A549 treated with DMSO at 1 μM for 4 hours (cell line): ENCODE measurements around the gene GUCY1A1. TPM values are rescaled to one million over a fixed set of nuclear protein-coding genes. Genes with fewer than 3 reads are reported as not detected.

Source experiments
- total RNA-seq: library from RNA; stranded (reverse); fragments of 200-300 nt; extraction: Qiagen RNA extraction; gene quantifications from 5 replicates; pipeline ENCODE4 v1.2.3, GENCODE V29; 2022; ENCODE audit warnings: low read depth

GUCY1A1 gene
- not detected in 5 replicates for total RNA-seq

DNA sequence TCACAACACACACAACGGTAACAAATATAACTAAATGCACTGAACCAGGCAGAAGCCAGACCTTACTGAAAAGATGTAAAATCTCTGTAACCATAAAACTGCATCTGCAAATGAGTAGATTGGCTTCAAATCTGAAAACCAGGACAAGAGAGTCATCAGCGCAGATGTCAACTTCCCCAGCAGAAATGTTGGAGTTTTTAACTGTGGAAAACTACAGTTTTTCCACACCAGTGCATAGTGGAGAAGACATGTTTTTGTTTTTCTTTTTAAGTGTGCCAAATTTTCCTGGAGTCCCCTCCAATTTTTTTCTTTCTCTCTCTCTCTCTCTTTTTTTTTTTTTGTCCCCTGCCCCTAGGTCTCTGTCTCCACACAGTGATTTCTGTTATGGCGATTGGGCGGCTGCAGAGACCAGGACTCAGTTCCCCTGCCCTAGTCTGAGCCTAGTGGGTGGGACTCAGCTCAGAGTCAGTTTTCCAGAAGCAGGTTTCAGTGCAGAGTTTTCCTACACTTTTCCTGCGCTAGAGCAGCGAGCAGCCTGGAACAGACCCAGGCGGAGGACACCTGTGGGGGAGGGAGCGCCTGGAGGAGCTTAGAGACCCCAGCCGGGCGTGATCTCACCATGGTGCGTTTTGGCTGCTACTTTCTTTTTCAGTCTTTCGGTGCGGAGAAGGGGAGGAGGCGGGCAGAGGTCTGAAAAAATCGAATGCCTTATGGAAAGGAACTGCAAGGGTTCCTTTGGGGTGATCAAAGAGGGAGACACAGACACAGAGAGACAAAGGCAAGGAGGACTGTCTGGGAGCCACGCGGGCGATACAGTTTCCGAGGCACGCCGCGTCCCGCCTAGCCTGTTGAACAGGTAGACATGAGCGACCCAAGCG lies at the start of gene GUCY1A1:
GUCY1A1 (plus strand) TSS at position 505 of the 878 bp plus-strand sequence. CDS start 30,020 bp downstream, outside the sequence.

DNA sequence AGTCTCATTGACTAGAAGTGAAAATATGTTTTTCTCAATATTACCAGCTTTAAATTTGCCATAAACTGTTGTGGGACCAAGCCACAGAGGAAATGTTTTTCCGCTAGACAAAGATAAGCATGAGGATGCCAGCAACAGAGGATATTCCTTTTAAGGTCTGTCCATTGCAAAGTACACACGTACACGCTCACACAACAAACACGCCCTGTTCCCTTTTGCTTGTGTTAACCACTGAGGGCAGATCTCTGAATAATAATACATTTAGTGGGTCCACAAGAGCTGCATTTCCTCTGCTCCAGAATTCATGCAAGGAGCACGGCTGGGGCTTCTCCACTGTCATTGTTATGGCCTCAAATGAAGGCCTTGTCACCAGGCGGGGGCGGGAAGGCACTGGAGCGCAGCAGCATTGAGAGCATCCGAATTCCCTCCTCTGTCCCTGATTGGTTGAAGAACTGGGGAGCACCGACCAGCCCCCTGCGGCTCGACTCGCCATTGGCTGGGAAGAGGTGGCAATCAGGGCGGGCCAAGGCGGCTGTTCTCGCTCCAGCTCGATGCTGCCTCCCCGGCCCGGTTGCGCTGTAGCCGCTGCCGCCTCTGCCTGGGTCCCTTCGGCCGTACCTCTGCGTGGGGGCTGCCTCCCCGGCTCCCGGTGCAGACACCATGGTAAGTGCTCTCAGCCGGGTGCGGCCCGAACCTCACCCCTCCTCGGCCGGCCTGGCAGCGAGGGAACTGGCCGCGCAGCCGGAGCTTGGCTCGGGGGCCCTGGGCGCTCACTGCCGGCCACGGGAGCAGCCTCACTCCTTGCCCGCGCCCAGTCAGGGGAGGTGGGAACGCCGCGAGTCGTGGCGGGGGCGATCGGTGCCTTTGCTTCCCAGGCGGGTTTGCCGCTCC lies 92.1 kb downstream of the GUCY1A1 start, which contains the start of gene GUCY1B1:
GUCY1B1 (plus strand) TSS at position 541 of the 891 bp plus-strand sequence; CDS start at position 661, 120 bp downstream.

Other genes with a start within 250 kb of the GUCY1A1 start
- gene GUCY1B1, start 92.2 kb downstream of the GUCY1A1 start, total RNA-seq, result 0.17 to 0.38 TPM (median 0.26 TPM) in 5 replicates
- gene ASIC5, start 199.4 kb downstream of the GUCY1A1 start, total RNA-seq, result not detected in 5 replicates
- 0.28 to 1.2 TPM (median 0.91 TPM) in 5 replicates for gene TDO2, start 236.8 kb downstream of the GUCY1A1 start, total RNA-seq